ENCODE measurements around the gene LTBP1.

Gene LTBP1

GRCh38 chr2:33301355-33301754 lies 354.6 kb downstream of the LTBP1 start:
- FAIRE-seq = no peak
- TF ChIP-seq TAF1 (IDR thresholded peaks at IDR 0.05; ENCODE audit: borderline replicate concordance, low read depth, low read length) = no peak
- TF ChIP-seq POLR2A (IDR thresholded peaks at IDR 0.05; ENCODE audit: low read depth, low read length) = no peak
- TF ChIP-seq POLR2AphosphoS5 (IDR thresholded peaks at IDR 0.05; ENCODE audit: low read depth, low read length) = no peak
- DNase-seq (ENCODE audit: insufficient read length) = no peak

GRCh38 chr2:33302348-33302747 lies 355.6 kb downstream of the LTBP1 start:
- no peak for FAIRE-seq

DNA sequence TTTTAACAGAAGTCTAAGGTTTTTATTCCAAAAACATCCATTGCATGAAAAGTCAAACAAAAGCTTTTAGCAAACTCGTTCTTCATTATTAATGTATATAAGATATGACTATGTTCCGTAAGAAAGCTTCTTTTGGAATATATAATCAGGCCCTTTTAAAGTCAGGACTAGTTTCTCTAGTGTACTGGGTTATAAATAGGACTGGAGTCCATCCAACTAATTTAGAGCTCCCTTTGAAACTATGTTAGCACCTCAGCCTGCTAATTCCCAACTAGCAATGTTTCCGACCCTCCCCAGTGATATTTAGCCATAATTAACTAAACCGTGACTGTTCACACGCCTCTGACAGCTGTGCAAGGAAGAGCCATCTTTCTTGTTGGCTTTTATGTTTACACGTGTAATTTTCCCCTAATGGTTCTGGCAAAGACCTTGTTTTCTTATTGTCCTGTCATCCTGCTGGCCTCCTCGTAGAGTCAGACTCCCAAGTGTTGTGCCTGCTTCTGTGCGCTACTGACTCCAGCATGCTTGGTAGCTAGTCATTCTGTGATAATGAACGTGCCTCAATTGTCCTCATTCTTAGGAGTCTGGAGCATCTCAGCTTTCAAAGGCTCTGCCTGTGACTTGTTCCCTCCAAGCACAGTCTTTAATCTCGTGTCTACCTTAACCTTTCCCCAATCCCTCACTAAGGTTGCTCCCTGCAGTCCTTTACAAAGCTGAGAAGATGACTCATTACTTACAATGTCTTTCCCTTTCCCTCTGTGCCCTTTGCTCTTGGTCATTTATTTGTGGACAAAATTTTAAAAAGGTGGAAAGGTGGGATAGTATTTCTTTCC lies 357.5 kb downstream of the LTBP1 start:
- FAIRE-seq = no peak
- no peak for DNase-seq (ENCODE audit: insufficient read length)
- TF ChIP-seq POLR2AphosphoS5 (IDR thresholded peaks at IDR 0.05; ENCODE audit: low read depth, low read length) (no peak), POLR2A (IDR thresholded peaks at IDR 0.05; ENCODE audit: low read depth, low read length) (no peak), TAF1 (IDR thresholded peaks at IDR 0.05; ENCODE audit: borderline replicate concordance, low read depth, low read length) (no peak)

More at GRCh38 chr2:33302348-33302747, 355.6 kb downstream of the LTBP1 start:
- TF ChIP-seq POLR2AphosphoS5 (IDR thresholded peaks at IDR 0.05; ENCODE audit: low read depth, low read length) (no peak), TAF1 (IDR thresholded peaks at IDR 0.05; ENCODE audit: borderline replicate concordance, low read depth, low read length) (no peak), POLR2A (IDR thresholded peaks at IDR 0.05; ENCODE audit: low read depth, low read length) (no peak)
- DNase-seq (ENCODE audit: insufficient read length) = no peak

- no peak for DNase-seq (ENCODE audit: insufficient read length)
- no peak for FAIRE-seq
- TF ChIP-seq POLR2AphosphoS5 (IDR thresholded peaks at IDR 0.05; ENCODE audit: low read depth, low read length) = no peak
- TF ChIP-seq TAF1 (IDR thresholded peaks at IDR 0.05; ENCODE audit: borderline replicate concordance, low read depth, low read length) = no peak
- TF ChIP-seq POLR2A (IDR thresholded peaks at IDR 0.05; ENCODE audit: low read depth, low read length) = no peak
These were observed 361.0 kb downstream of the LTBP1 start for GRCh38 chr2:33307659-33308270.

DNA sequence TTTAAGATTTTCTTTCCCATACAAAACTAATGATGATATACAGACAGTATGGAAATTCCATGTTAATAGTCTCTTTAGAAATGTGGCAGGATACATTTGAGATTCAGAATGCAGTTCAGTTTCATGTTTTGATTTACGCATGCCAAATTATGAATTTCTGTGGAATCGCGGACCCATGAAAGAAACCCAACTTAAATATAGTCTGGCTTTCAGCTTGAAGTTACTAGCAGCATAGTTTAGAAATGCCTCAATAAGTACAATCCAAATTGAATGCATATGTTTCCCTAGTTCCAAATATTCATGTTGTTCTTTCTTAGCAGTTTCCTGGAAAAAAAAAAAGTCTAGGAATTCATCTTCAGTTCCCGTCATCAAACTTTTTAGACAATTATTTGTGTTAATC lies 365.6 kb downstream of the LTBP1 start:
- FAIRE-seq (no peak), DNase-seq (ENCODE audit: insufficient read length) (no peak)
- no peak for TF ChIP-seq TAF1 (IDR thresholded peaks at IDR 0.05; ENCODE audit: borderline replicate concordance, low read depth, low read length)
- TF ChIP-seq POLR2A (IDR thresholded peaks at IDR 0.05; ENCODE audit: low read depth, low read length) = no peak
- no peak for TF ChIP-seq POLR2AphosphoS5 (IDR thresholded peaks at IDR 0.05; ENCODE audit: low read depth, low read length)

GRCh38 chr2:33313039-33313438 lies 366.3 kb downstream of the LTBP1 start:
- FAIRE-seq = no peak
- TF ChIP-seq POLR2AphosphoS5 (IDR thresholded peaks at IDR 0.05; ENCODE audit: low read depth, low read length) = no peak
- no peak for TF ChIP-seq TAF1 (IDR thresholded peaks at IDR 0.05; ENCODE audit: borderline replicate concordance, low read depth, low read length)
- no peak for TF ChIP-seq POLR2A (IDR thresholded peaks at IDR 0.05; ENCODE audit: low read depth, low read length)
- no peak for DNase-seq (ENCODE audit: insufficient read length)

- TF ChIP-seq POLR2AphosphoS5 (IDR thresholded peaks at IDR 0.05; ENCODE audit: low read depth, low read length) (no peak), TAF1 (IDR thresholded peaks at IDR 0.05; ENCODE audit: borderline replicate concordance, low read depth, low read length) (no peak), POLR2A (IDR thresholded peaks at IDR 0.05; ENCODE audit: low read depth, low read length) (no peak)
- DNase-seq (ENCODE audit: insufficient read length) (no peak), FAIRE-seq (no peak)
These were observed 367.8 kb downstream of the LTBP1 start for GRCh38 chr2:33314541-33314940.

GRCh38 chr2:33316328-33316727 lies 369.6 kb downstream of the LTBP1 start:
- DNase-seq (ENCODE audit: insufficient read length) (no peak), FAIRE-seq (no peak)
- no peak for TF ChIP-seq POLR2A (IDR thresholded peaks at IDR 0.05; ENCODE audit: low read depth, low read length)
- no peak for TF ChIP-seq POLR2AphosphoS5 (IDR thresholded peaks at IDR 0.05; ENCODE audit: low read depth, low read length)
- TF ChIP-seq TAF1 (IDR thresholded peaks at IDR 0.05; ENCODE audit: borderline replicate concordance, low read depth, low read length) = no peak

DNA sequence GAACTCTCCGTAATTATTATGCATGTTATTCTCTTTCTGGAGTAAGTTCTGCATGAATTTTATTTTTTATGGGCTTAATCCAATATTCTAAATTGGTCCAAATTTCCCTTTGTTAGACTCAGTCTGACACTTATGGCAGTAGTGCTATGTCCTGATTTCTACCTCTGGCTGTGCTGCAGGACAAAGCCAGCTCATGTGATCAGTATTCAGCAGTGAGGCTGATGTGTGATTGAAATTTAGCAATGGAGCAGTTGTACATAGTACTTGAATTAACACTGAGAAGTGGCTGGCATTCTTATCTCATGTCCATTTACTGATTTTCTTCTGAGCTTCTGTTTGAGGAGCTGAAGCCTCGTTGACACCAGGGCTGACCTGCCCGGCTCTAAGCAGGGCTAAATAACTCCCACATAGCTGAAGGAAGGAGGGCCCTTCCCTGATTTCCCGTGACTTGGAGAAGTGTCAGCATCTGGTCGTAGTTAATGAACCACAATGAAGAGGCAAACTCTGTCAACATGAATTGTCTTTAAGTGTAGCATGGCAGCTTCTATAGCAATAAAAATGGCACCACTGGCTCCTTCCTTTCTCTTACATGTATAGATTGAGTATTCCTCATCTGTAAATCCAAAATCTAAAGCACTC lies 370.7 kb downstream of the LTBP1 start:
- DNase-seq (ENCODE audit: insufficient read length) = no peak
- no peak for TF ChIP-seq TAF1 (IDR thresholded peaks at IDR 0.05; ENCODE audit: borderline replicate concordance, low read depth, low read length)
- TF ChIP-seq POLR2A (IDR thresholded peaks at IDR 0.05; ENCODE audit: low read depth, low read length) = no peak
- no peak for FAIRE-seq

- no peak for TF ChIP-seq POLR2AphosphoS5 (IDR thresholded peaks at IDR 0.05; ENCODE audit: low read depth, low read length)
- TF ChIP-seq POLR2A (IDR thresholded peaks at IDR 0.05; ENCODE audit: low read depth, low read length) = no peak
- no peak for TF ChIP-seq TAF1 (IDR thresholded peaks at IDR 0.05; ENCODE audit: borderline replicate concordance, low read depth, low read length)
- DNase-seq (ENCODE audit: insufficient read length) (no peak), FAIRE-seq (no peak)
These were observed 371.7 kb downstream of the LTBP1 start for GRCh38 chr2:33318456-33318855.

GRCh38 chr2:33320573-33320972 lies 373.8 kb downstream of the LTBP1 start:
- DNase-seq (ENCODE audit: insufficient read length) (no peak), FAIRE-seq (no peak)
- TF ChIP-seq POLR2A (IDR thresholded peaks at IDR 0.05; ENCODE audit: low read depth, low read length) (no peak), POLR2AphosphoS5 (IDR thresholded peaks at IDR 0.05; ENCODE audit: low read depth, low read length) (no peak), TAF1 (IDR thresholded peaks at IDR 0.05; ENCODE audit: borderline replicate concordance, low read depth, low read length) (no peak)

Data from GM12892 (cell line).